B cell (primary cell): ENCODE data around the gene POLN. TPM values are rescaled to one million over a fixed set of nuclear protein-coding genes. Genes with fewer than 3 reads are reported as not detected.

Experiments
- ATAC-seq: fragments of 200-7000 bp; cut with Tn5 transposase; one replicate; pipeline ENCODE4 v1.10.0; 2021; ENCODE audit warnings: low read depth, mild to moderate bottlenecking, moderate number of reproducible peaks, moderate library complexity
- CTCF ChIA-PET: fragments of 350-600 bp; sonication (Branson Sonifier 250); formaldehyde crosslinking; loops from one replicate; lab custom pipeline; 2021; ENCODE audit warnings: antibody characterized with exemption, inconsistent platforms; lab: Charles Lee
- POLR2A ChIA-PET: fragments of 350-600 bp; sonication (Branson Sonifier 250); formaldehyde crosslinking; loops from one replicate; lab custom pipeline; 2021; ENCODE audit warnings: antibody characterized with exemption; lab: Charles Lee
- DNase-seq: peaks from one replicate; pipeline ENCODE4 v3.0.0; 2013
- H2AFZ ChIP-seq: 2 replicates; pipeline ENCODE4 v1.6.1; 2012; ENCODE audit warnings: mild to moderate bottlenecking, low read depth, low read length; ENCODE audit not compliant: insufficient read depth, poor library complexity, severe bottlenecking
- H3K27ac ChIP-seq, 2 donors: 1 replicate in 1 of 2; 2 replicates in 1 of 2; pipeline ENCODE4 v1.5.1; 2012 to 2013; ENCODE audit warnings: low read length in 2 of 2, mild to moderate bottlenecking in 2 of 2, moderate library complexity in 1 of 2
- H3K27me3 ChIP-seq, 4 experiments: fragments of 200-600 bp in 1 of 4; sonication (generic) in 1 of 4; replicated peaks in 1 of 4; 1 replicate in 2 of 4; 2 replicates in 2 of 4; pipeline versions ENCODE4 v1.6.1 to v1.7.0; 2013 to 2016; ENCODE audit warnings: low read length in 3 of 4, mild to moderate bottlenecking in 2 of 4, mixed read lengths in 1 of 4, moderate library complexity in 1 of 4; ENCODE audit not compliant: insufficient read depth in 4 of 4, control insufficient read depth in 3 of 4; ENCODE audit errors: control extremely low read depth in 1 of 4
- H3K36me3 ChIP-seq, 2 experiments: replicated peaks in 1 of 2; 1 replicate in 1 of 2; 2 replicates in 1 of 2; pipeline versions ENCODE4 v1.6.1 to v1.7.1; 2013; ENCODE audit warnings: low read length in 1 of 2; ENCODE audit not compliant: insufficient read depth in 2 of 2, control insufficient read depth in 1 of 2; ENCODE audit errors: control extremely low read depth in 1 of 2, extremely low read depth in 1 of 2
- H3K4me1 ChIP-seq, 2 donors: fragments of 200-600 bp in 1 of 2; sonication (generic) in 1 of 2; 1 replicate in 1 of 2; 2 replicates in 1 of 2; pipeline versions ENCODE4 v1.5.1 to v1.6.1; 2013 to 2017; ENCODE audit warnings: low read length in 2 of 2; ENCODE audit not compliant: control insufficient read depth in 2 of 2, insufficient read depth in 2 of 2
- H3K4me2 ChIP-seq: replicated peaks from 2 replicates; pipeline ENCODE3; 2012; ENCODE audit warnings: mild to moderate bottlenecking, low read depth, low read length; ENCODE audit not compliant: poor library complexity, severe bottlenecking
- H3K4me3 ChIP-seq, 5 experiments: fragments of 200-600 bp in 1 of 5; sonication (generic) in 1 of 5; 1 replicate in 3 of 5; 2 replicates in 2 of 5; pipeline versions ENCODE4 v1.5.1 to v1.7.0; 2011 to 2016; ENCODE audit warnings: low read length in 4 of 5, mild to moderate bottlenecking in 4 of 5, low read depth in 2 of 5, control low read depth in 1 of 5, moderate library complexity in 1 of 5; ENCODE audit not compliant: insufficient read depth in 1 of 5; ENCODE audit errors: control extremely low read depth in 1 of 5, extremely low read depth in 1 of 5
- H3K79me2 ChIP-seq: fragments of 200-600 bp; sonication (generic); one replicate; pipeline ENCODE4 v1.6.0; 2016; ENCODE audit warnings: low read length; ENCODE audit not compliant: control insufficient read depth, insufficient read depth
- H3K9ac ChIP-seq: fragments of 200-600 bp; sonication (generic); 2 replicates; pipeline ENCODE4 v1.6.1; 2017; ENCODE audit warnings: mild to moderate bottlenecking, low read length, moderate library complexity
- H3K9me3 ChIP-seq, 3 donors: one replicate each; pipeline versions ENCODE4 v1.6.1 to v1.7.1; 2013; ENCODE audit warnings: low read length in 2 of 3; ENCODE audit not compliant: control insufficient read depth in 2 of 3, insufficient read depth in 1 of 3; ENCODE audit errors: control extremely low read depth in 1 of 3
- H4K20me1 ChIP-seq: 2 replicates; pipeline ENCODE4 v1.6.0; 2012; ENCODE audit warnings: mild to moderate bottlenecking, low read length; ENCODE audit not compliant: insufficient read depth, control insufficient read depth, poor library complexity, severe bottlenecking
- H3K27ac Mint-ChIP-seq: one replicate; pipeline ENCODE4 v1.8.0; 2021; ENCODE audit warnings: mixed read lengths
- H3K27me3 Mint-ChIP-seq: one replicate; pipeline ENCODE4 v1.8.0; 2021; ENCODE audit warnings: mixed read lengths
- H3K4me1 Mint-ChIP-seq: one replicate; pipeline ENCODE4 v1.8.0; 2021; ENCODE audit warnings: mixed read lengths
- H3K4me3 Mint-ChIP-seq: one replicate; pipeline ENCODE4 v1.8.0; 2021; ENCODE audit warnings: mixed read lengths
- H3K9me3 Mint-ChIP-seq: one replicate; pipeline ENCODE4 v1.8.0; 2022; ENCODE audit warnings: mixed read lengths; ENCODE audit not compliant: insufficient read depth
- EZH2 ChIP-seq: IDR thresholded peaks from 2 replicates; pipeline ENCODE4 v1.6.1; 2012; ENCODE audit warnings: borderline replicate concordance, low read depth, mild to moderate bottlenecking, moderate library complexity, low read length; ENCODE audit not compliant: insufficient read depth, poor library complexity, severe bottlenecking
- WGBS: methylation state at CpG from one replicate; pipeline ENCODE4 v1.1.5; 2013; ENCODE audit warnings: missing lambda C conversion rate; ENCODE audit not compliant: insufficient coverage; 5-methylcytosine and 5-hydroxymethylcytosine counted together
- intact Hi-C: fragments of 100-400 bp; cut with micrococcal nuclease; formaldehyde crosslinking; loops from one replicate; pipeline ENCODE4 v1.10.0; 2022
- polyA plus RNA-seq: library from polyadenylated mRNA; depleted of rRNA; stranded (reverse); fragments of >200 nt; gene quantifications from 2 replicates; pipeline ENCODE4 v1.2.3, GENCODE V29; 2012
- total RNA-seq, 2 donors: library from RNA; stranded (reverse); fragments of 120-200 nt in 1 of 2; gene quantifications; 1 replicate in 1 of 2; 2 replicates in 1 of 2; pipeline versions ENCODE4 v1.2.3 to v1.2.4, GENCODE V29; 2013 to 2022
- TF ChIP-seq, protein P1 (sequence below): fragments of 200-600 bp; IDR thresholded peaks from one replicate; pipeline ENCODE4 v1.8.0; 2022; ENCODE audit warnings: antibody characterized with exemption, mild to moderate bottlenecking

POLN gene
- total and polyA plus RNA-seq, 2 donors (not counting 1 experiment from before 2014, with no cell fraction given) = 0.73 to 1.5 TPM

GRCh38 chr4:2254665-2255500, 13.0 kb upstream of the POLN start:
- ATAC-seq (no peak), DNase-seq (no peak)
- Histone ChIP-seq H3K36me3 (peaks cover 0 to 64% of the 10 kb centered on the region in 2 experiments), H3K9ac (no peak overlapping the region), H3K4me1 (peaks cover 3 to 16% of the 10 kb centered on the region in 2 donors), H3K4me3 (no peak overlapping the region), H3K27me3 (no peaks in the 10 kb centered on the region), H3K4me2 (no peak overlapping the region), H3K27ac (no peak overlapping the region), H3K79me2 (peaks cover 42% of the 10 kb centered on the region), H2AFZ (no peak overlapping the region), H4K20me1 (peaks cover 82% of the 10 kb centered on the region), H3K9me3 (no peaks in the 10 kb centered on the region)
- Mint-ChIP-seq H3K4me1 (peaks cover 18% of the 10 kb centered on the region), H3K9me3 (no peaks in the 10 kb centered on the region), H3K27ac (peak overlapping the region; percentile 56), H3K27me3 (no peaks in the 10 kb centered on the region), H3K4me3 (no peak overlapping the region)
- CTCF ChIA-PET = no interaction called here
- POLR2A ChIA-PET = no interaction called here
- WGBS = 95% methylated on average over 18 of the region's 32 CpGs
- intact Hi-C loops = no loop called here
- TF ChIP-seq, protein P1, sequence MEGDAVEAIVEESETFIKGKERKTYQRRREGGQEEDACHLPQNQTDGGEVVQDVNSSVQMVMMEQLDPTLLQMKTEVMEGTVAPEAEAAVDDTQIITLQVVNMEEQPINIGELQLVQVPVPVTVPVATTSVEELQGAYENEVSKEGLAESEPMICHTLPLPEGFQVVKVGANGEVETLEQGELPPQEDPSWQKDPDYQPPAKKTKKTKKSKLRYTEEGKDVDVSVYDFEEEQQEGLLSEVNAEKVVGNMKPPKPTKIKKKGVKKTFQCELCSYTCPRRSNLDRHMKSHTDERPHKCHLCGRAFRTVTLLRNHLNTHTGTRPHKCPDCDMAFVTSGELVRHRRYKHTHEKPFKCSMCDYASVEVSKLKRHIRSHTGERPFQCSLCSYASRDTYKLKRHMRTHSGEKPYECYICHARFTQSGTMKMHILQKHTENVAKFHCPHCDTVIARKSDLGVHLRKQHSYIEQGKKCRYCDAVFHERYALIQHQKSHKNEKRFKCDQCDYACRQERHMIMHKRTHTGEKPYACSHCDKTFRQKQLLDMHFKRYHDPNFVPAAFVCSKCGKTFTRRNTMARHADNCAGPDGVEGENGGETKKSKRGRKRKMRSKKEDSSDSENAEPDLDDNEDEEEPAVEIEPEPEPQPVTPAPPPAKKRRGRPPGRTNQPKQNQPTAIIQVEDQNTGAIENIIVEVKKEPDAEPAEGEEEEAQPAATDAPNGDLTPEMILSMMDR = no peak
- TF ChIP-seq EZH2 = no peak
